HG02943 (cell line): ENCODE results near the gene ZBTB11.
"Not testable (repeated sequence)": the region's sequence is repeated elsewhere in the genome, so short reads cannot be mapped to it uniquely, and the experiment has no call there.

Experiments used
- ATAC-seq: cut with Tn5 transposase; IDR thresholded peaks from one replicate; pipeline ENCODE4 v1.9.1; 2021; ENCODE audit warnings: mild to moderate bottlenecking, low read depth, moderate library complexity; ENCODE audit not compliant: unreplicated experiment

Gene ZBTB11, protein sequence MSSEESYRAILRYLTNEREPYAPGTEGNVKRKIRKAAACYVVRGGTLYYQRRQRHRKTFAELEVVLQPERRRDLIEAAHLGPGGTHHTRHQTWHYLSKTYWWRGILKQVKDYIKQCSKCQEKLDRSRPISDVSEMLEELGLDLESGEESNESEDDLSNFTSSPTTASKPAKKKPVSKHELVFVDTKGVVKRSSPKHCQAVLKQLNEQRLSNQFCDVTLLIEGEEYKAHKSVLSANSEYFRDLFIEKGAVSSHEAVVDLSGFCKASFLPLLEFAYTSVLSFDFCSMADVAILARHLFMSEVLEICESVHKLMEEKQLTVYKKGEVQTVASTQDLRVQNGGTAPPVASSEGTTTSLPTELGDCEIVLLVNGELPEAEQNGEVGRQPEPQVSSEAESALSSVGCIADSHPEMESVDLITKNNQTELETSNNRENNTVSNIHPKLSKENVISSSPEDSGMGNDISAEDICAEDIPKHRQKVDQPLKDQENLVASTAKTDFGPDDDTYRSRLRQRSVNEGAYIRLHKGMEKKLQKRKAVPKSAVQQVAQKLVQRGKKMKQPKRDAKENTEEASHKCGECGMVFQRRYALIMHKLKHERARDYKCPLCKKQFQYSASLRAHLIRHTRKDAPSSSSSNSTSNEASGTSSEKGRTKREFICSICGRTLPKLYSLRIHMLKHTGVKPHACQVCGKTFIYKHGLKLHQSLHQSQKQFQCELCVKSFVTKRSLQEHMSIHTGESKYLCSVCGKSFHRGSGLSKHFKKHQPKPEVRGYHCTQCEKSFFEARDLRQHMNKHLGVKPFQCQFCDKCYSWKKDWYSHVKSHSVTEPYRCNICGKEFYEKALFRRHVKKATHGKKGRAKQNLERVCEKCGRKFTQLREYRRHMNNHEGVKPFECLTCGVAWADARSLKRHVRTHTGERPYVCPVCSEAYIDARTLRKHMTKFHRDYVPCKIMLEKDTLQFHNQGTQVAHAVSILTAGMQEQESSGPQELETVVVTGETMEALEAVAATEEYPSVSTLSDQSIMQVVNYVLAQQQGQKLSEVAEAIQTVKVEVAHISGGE

DNA sequence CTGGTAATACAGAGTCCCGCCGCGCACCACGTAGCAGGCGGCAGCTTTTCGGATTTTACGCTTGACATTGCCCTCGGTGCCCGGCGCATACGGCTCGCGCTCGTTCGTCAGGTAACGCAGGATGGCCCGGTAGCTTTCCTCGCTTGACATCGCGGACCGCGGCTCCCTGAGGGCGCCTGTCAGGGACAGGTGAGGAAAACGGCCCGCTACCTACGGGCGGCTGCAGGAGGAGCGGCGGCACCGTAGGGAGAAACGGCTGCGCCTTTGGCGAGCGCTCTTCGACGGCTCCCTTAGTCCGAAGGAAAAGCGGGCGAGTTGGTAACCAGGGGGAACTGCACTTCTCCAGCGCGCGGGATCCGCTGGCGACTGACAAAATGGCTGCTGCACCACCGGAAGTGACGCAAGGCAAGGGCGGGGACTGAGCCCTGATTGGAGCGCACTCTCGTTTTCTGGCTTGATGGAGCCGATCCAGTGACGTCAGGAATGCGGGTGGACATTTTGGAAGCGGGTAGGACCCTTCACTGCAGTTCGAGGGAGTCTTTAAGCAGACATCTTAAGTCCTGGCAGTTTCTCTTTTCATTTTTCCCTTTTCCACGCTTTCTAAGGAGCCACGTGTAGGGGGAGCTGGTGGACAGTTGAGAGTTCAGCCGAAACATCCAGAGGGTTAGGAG is at the start of gene ZBTB11:
Gene ZBTB11, minus strand, starts transcription at position 368 of the 671 bp plus-strand sequence. Its CDS starts 218 bp downstream, at position 150.
- peak; percentile 76 for ATAC-seq

DNA sequence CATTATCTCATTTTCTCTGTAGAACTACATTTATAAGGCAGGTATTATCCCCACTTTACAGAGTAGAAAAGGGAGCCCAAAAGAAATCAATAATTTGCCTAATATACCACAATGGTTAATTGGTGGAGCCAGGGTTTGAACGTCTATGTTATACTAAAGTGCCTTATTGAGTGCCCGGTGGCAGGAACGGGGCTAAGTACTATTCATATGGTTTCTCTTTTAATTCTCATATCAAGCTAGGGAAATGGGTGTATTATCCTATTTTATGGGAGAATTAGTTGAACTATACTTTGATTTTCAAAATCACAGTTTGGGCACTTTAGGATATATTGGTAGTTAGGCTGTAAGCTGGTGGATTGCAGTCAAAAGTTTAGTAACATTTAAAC is 49.0 kb upstream of the ZBTB11 start:
- ATAC-seq = no peak

DNA sequence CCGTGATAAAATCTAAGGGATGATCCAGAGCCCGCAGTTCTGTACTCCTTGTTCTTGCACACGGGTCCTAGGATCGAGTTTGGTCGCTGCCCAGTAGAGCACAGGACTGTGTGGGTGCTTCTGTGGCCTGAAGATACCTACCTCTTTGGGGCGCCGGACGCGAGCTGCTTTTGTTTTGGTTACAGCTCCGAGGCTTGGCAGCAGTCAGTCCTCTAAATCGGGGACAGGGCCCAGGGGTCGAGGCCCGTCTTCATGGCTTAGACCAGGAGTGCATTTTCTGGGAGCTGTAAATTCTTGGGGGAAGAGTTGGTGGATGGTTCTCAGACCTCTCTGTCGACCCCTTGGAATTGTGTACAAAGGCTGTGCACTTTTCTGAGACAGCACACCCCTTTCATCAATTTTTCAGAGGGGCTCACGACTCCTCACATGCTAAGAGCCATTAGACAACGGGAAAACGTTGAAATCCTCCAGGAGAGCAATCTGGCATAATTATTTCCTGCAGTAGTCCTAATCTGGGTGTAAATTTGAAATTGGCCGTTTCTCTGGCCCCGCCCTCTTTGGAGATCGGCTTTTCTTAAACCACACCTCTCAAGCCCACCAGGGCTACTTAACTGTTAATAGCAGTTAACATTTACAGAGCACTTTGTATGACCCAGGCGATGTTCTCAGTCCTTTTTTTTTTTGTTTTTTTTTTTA is 48.4 kb upstream of the ZBTB11 start:
- ATAC-seq = peak; percentile 20

- peak; percentile 87 for ATAC-seq
Observed at GRCh38 chr3:101724329-101725193, 47.6 kb upstream of the ZBTB11 start, which contains the start of gene CEP97. Gene CEP97, plus strand, starts transcription at chr3:101724614. Its CDS starts 63 bp downstream, at chr3:101724677.

GRCh38 chr3:101722394-101723173 is 45.7 kb upstream of the ZBTB11 start:
- peak; percentile 46 for ATAC-seq

- no peak for ATAC-seq
Observed at GRCh38 chr3:101720851-101721840, 44.2 kb upstream of the ZBTB11 start.

DNA sequence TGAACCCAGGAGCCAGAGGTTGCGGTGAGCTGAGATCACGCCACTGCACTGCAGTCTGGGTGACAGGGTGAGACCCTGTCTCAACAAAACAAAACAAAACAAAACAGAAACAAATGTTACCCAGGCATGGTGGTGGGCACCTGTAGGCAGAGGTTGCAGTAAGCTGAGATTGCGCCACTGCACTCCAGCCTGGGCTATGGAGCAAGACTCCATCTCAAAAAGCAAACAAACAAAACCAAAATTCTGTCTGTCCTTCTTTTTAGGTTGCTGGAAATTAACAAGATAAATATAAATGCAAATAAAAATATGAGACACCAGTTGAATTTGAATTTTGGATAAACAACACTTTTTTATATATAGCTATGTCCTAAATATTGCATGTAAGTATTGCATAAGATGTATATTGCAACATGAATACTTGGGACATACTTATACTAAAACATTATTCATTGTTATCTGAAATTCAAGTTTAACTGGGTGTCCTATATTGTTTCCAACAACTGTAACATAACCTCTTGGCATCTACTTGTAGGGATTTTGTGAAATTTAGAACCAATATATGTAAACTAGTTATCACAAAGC is 42.8 kb upstream of the ZBTB11 start:
- ATAC-seq = no peak

DNA sequence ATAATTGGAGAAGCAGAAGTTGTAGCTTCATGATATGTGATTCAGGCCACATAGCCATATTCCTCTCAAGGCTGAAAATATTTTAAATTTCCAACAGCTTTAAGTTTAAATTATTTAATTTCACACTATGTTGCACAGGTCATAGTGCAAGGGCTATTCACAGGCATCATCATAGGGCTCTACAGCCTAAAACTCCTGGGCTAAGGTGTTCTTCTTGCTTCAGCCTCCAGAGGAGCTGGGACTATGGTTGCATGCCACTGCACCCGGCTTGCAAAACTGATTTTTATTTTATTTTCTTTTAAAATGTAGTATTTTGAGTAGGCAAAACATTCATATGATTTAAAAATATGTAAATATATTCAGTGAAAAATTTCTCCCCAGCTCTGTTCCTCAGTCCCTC is 41.5 kb upstream of the ZBTB11 start:
- no peak for ATAC-seq

DNA sequence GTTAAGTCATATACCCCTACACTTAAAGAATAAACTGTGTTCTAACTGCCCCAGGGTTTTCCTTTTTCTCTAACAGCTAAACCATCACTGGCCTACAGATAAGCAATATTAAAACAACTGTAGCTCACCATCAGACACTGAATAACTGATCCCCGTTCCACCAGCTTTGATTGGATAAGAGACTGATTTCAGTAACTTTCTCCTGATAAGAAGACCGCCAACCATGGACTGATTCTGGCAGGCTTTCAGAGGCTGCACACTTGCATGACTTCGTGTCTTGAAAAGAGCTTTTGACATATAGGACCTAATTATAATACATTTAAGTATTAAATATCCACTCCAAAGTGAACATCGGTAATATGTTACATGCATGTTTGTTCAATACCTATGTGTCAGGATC is 32.2 kb upstream of the ZBTB11 start:
- ATAC-seq = no peak

DNA sequence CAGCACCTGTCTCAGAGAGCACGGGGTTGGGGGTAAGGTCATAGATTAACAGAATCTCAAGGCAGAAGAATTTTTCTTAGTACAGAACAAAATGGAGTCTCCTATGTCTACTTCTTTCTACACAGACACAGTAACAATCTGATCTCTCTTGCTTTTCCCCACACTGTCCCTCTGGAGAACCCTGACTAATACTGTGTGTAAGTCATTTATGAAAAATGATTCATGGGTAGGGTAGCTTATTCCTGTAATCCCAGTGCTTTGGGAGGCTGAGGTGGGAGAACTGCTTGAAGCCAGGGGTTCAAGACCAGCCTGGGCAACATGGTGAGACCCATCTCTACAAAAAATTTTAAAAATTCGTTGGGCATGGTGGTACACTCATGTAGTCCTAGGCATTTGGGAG is 27.7 kb upstream of the ZBTB11 start:
- not testable (repeated sequence) for ATAC-seq

DNA sequence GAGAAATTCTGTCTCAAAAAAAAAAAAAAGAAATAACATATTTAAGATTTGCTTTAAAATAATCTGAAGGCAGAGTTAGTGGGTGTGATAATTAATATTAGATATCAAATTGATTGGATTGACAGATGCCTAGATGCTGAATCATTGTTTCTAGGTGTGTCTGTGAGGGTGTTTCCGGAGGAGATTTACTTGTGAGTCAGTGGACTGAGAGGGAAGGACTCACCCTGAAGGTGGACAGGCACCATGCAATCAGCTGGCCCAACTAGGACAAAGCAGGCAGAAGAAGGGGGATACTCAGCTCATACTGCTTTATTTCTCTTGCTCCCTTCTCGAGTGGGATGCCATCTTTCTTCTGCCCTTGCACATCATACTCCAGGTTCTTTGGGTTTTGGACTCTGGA is 26.2 kb upstream of the ZBTB11 start:
- ATAC-seq = no peak

- ATAC-seq = no peak
Observed at GRCh38 chr3:101702726-101703125, 25.8 kb upstream of the ZBTB11 start.

- ATAC-seq = no peak
Observed at GRCh38 chr3:101701696-101702634, 25.0 kb upstream of the ZBTB11 start.

DNA sequence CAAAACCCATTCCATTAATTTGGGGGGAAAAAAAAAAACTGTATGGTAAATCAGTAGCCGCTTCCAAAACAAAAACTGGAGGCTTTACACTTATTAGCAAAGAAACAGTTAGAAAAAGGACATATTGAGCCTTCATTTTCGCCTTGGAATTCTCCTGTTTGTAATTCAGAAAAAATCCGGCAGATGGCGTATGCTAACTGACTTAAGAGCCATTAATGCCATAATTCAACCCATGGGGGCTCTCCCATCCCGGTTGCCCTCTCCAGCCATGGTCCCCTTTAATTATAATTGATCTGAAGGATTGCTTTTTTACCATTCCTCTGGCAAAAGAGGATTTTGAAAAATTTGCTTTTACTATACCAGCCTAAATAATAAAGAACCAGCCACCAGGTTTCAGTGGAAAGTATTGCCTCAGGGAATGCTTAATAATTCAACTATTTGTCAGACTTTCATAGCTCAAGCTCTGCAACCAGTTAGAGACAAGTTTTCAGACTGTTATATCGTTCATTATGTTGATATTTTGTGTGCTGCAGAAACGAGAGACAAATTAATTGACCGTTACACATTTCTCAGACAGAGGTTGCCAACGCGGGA is 18.9 kb upstream of the ZBTB11 start:
- ATAC-seq = no peak

GRCh38 chr3:101694836-101695235 is 17.9 kb upstream of the ZBTB11 start:
- ATAC-seq = not testable (repeated sequence)
